HG02938 (cell line): Measurements from ENCODE around the gene MYOCD.
A peak's percentile ranks its signal among the peaks of the same experiment; 100 is the strongest.

Source experiments
- ATAC-seq: cut with Tn5 transposase; IDR thresholded peaks from one replicate; pipeline ENCODE4 v1.9.1; 2021; ENCODE audit warnings: mild to moderate bottlenecking, moderate library complexity; ENCODE audit not compliant: unreplicated experiment

The MYOCD gene

GRCh38 chr17:12744786-12745185 lies 79.1 kb downstream of the MYOCD start:
- no peak for ATAC-seq

- ATAC-seq, result no peak
Measured at GRCh38 chr17:12745486-12745885, 79.8 kb downstream of the MYOCD start.

- ATAC-seq, result no peak
Measured at GRCh38 chr17:12756786-12757185, 91.1 kb downstream of the MYOCD start.

GRCh38 chr17:12759090-12759489 lies 93.4 kb downstream of the MYOCD start:
- no peak for ATAC-seq

- no peak for ATAC-seq
Measured at GRCh38 chr17:12765548-12765947, 99.9 kb downstream of the MYOCD start.

GRCh38 chr17:12768255-12768654 lies 102.6 kb downstream of the MYOCD start:
- no peak for ATAC-seq

- ATAC-seq, result no peak
Measured at GRCh38 chr17:12769981-12770380, 104.3 kb downstream of the MYOCD start.

- peak; percentile 72 for ATAC-seq
Measured at GRCh38 chr17:12773153-12773552, 107.5 kb downstream of the MYOCD start.

GRCh38 chr17:12789075-12789480 lies 123.4 kb downstream of the MYOCD start:
- peak; percentile 85 for ATAC-seq

- peak; percentile 76 for ATAC-seq
Measured at GRCh38 chr17:12789481-12790248, 124.0 kb downstream of the MYOCD start, which contains the start of gene ARHGAP44. ARHGAP44 (plus strand) TSS chr17:12789498; CDS start chr17:12789839, 341 bp downstream.

GRCh38 chr17:12790249-12791106 lies 124.8 kb downstream of the MYOCD start:
- ATAC-seq, result no peak

GRCh38 chr17:12794919-12795532 lies 129.3 kb downstream of the MYOCD start:
- ATAC-seq, result no peak

- no peak for ATAC-seq
Measured at GRCh38 chr17:12800855-12801365, 135.2 kb downstream of the MYOCD start.

- no peak for ATAC-seq
Measured at GRCh38 chr17:12806630-12807029, 140.9 kb downstream of the MYOCD start.

- no peak for ATAC-seq
Measured at GRCh38 chr17:12808723-12809122, 143.0 kb downstream of the MYOCD start.

GRCh38 chr17:12812877-12813276 lies 147.2 kb downstream of the MYOCD start:
- ATAC-seq, result no peak

GRCh38 chr17:12813664-12814063 lies 148.0 kb downstream of the MYOCD start:
- no peak for ATAC-seq

GRCh38 chr17:12814718-12815117 lies 149.0 kb downstream of the MYOCD start:
- ATAC-seq, result no peak

- peak; percentile 100 for ATAC-seq
Measured at GRCh38 chr17:12815642-12816141, 150.0 kb downstream of the MYOCD start.
